K562 (cell line): ENCODE data around the gene SMC5. TPM values are rescaled to one million over a fixed set of nuclear protein-coding genes. Genes with fewer than 3 reads are reported as not detected.

Experiments used
- CBFA2T2 ChIP-seq: fragments of 450-650 bp; conservative IDR thresholded peaks from 2 replicates; pipeline ENCODE4 v1.6.1; 2017; ENCODE audit warnings: mild to moderate bottlenecking
- CHAMP1 ChIP-seq: fragments of 450-650 bp; IDR thresholded peaks from 2 replicates; pipeline ENCODE4 v1.6.1; 2016; ENCODE audit warnings: mild to moderate bottlenecking
- CHD2 ChIP-seq: IDR thresholded peaks from 2 replicates; pipeline ENCODE4 v1.6.1; 2011; ENCODE audit warnings: low read depth, low read length
- GTF2E2 ChIP-seq: fragments of 200-800 bp; sonication (Bioruptor generic); IDR thresholded peaks from 2 replicates; pipeline ENCODE4 v1.6.1; 2016; ENCODE audit warnings: missing genetic modification characterization, missing compliant biosample characterization
- HMGN3 ChIP-seq: IDR thresholded peaks from 2 replicates; pipeline ENCODE4 v1.6.1; 2011; ENCODE audit warnings: borderline replicate concordance, low read depth, mild to moderate bottlenecking, mixed read lengths, low read length; ENCODE audit not compliant: insufficient read length; ENCODE audit errors: extremely low read depth
- HNRNPLL ChIP-seq: fragments of 200-400 bp; formaldehyde crosslinking; IDR thresholded peaks from 2 replicates; pipeline ENCODE4 v1.6.1; 2017; ENCODE audit warnings: low read length, low read depth, mild to moderate bottlenecking; ENCODE audit not compliant: poor library complexity, severe bottlenecking
- JUN ChIP-seq, 2 experiments: sonication (generic) in 1 of 2; formaldehyde crosslinking in 1 of 2; IDR thresholded peaks; 2 replicates each; pipeline versions ENCODE4 v1.6.1 to v1.8.0; 2012 to 2022; ENCODE audit warnings: borderline replicate concordance in 2 of 2, mild to moderate bottlenecking in 2 of 2, improper control_type of control experiment in 1 of 2, low read depth in 1 of 2, low read length in 1 of 2, missing genetic modification reagents in 1 of 2
- KDM5B ChIP-seq: fragments of 200-600 bp; sonication (generic); IDR thresholded peaks from 2 replicates; pipeline ENCODE4 v1.6.1; 2012; ENCODE audit warnings: low read depth, mild to moderate bottlenecking, moderate library complexity, low read length, control low read depth, inconsistent platforms; ENCODE audit not compliant: insufficient replicate concordance
- MAFG ChIP-seq: fragments of 450-650 bp; conservative IDR thresholded peaks from 2 replicates; pipeline ENCODE4 v1.6.1; 2016; ENCODE audit warnings: missing genetic modification characterization, missing compliant biosample characterization
- MYNN ChIP-seq, 2 experiments: sonication (generic); formaldehyde crosslinking in 1 of 2; IDR thresholded peaks; 2 replicates each; pipeline versions ENCODE4 v1.5.0 to v1.6.1; 2016 to 2020; ENCODE audit warnings: antibody characterized with exemption in 1 of 2, missing genetic modification reagents in 1 of 2
- NR3C1 ChIP-seq: sonication (generic); formaldehyde crosslinking; IDR thresholded peaks from 2 replicates; pipeline ENCODE4 v1.8.1; 2022; ENCODE audit warnings: missing genetic modification reagents
- PML ChIP-seq: IDR thresholded peaks from 2 replicates; pipeline ENCODE4 v1.6.1; 2012; ENCODE audit warnings: low read length, inconsistent platforms
- POLR2B ChIP-seq: fragments of 450-650 bp; IDR thresholded peaks from 2 replicates; pipeline ENCODE4 v1.6.1; 2018; ENCODE audit warnings: low read depth; ENCODE audit not compliant: partially characterized antibody
- RFX1 ChIP-seq: fragments of 450-650 bp; IDR thresholded peaks from 2 replicates; pipeline ENCODE4 v1.6.1; 2016; ENCODE audit warnings: mild to moderate bottlenecking, moderate library complexity
- SMARCA4 ChIP-seq: fragments of 450-650 bp; IDR thresholded peaks from 2 replicates; pipeline ENCODE4 v1.6.1; 2016
- TAF15 ChIP-seq: fragments of 200-400 bp; formaldehyde crosslinking; IDR thresholded peaks from 2 replicates; pipeline ENCODE4 v1.6.1; 2017; ENCODE audit warnings: mild to moderate bottlenecking, low read depth, low read length, moderate library complexity
- TAF7 ChIP-seq: fragments of 450-650 bp; IDR thresholded peaks from 2 replicates; pipeline ENCODE4 v1.6.1; 2016; ENCODE audit warnings: missing genetic modification characterization, missing compliant biosample characterization
- TBL1XR1 ChIP-seq, 2 experiments: IDR thresholded peaks; 2 replicates each; pipeline ENCODE4 v1.6.1; 2012; ENCODE audit warnings: improper control_type of control experiment in 2 of 2, low read length in 2 of 2, mild to moderate bottlenecking in 1 of 2
- TBP ChIP-seq: optimal IDR thresholded peaks from 2 replicates; pipeline ENCODE3; 2011; ENCODE audit warnings: low read depth, low read length, improper control_type of control experiment
- TOE1 ChIP-seq, 2 experiments: fragments of 450-650 bp in 1 of 2; sonication (generic) in 1 of 2; formaldehyde crosslinking in 1 of 2; IDR thresholded peaks; 2 replicates each; pipeline versions ENCODE4 v1.7.1 to v1.8.0; 2016 to 2022; ENCODE audit warnings: borderline replicate concordance in 2 of 2, mild to moderate bottlenecking in 2 of 2, antibody characterized with exemption in 1 of 2, inconsistent platforms in 1 of 2, low read depth in 1 of 2, missing genetic modification reagents in 1 of 2, moderate library complexity in 1 of 2
- ZBTB7A ChIP-seq: IDR thresholded peaks from 2 replicates; pipeline ENCODE4 v1.6.1; 2011; ENCODE audit warnings: low read depth, mild to moderate bottlenecking, low read length, moderate library complexity, borderline replicate concordance; ENCODE audit not compliant: control insufficient read depth
- ZEB2 ChIP-seq: fragments of 450-650 bp; IDR thresholded peaks from 2 replicates; pipeline ENCODE4 v1.6.1; 2016
- ZNF655 ChIP-seq: fragments of 250-450 bp; sonication (Bioruptor Pico); IDR thresholded peaks from 2 replicates; pipeline ENCODE4 v1.5.0; 2021
- ZNF696 ChIP-seq: fragments of 250-450 bp; sonication (Bioruptor Pico); conservative IDR thresholded peaks from 2 replicates; pipeline ENCODE4 v1.4.0; 2020; ENCODE audit warnings: mild to moderate bottlenecking, moderate library complexity
- ZNF780A ChIP-seq: fragments of 250-450 bp; sonication (Bioruptor Pico); IDR thresholded peaks from 2 replicates; pipeline ENCODE4 v1.5.0; 2021; ENCODE audit warnings: mild to moderate bottlenecking
- polyA plus RNA-seq, 8 experiments: library from polyadenylated mRNA; depleted of rRNA in 4 of 8; stranded (reverse) in 5 of 8; unstranded in 3 of 8; fragments of >200 nt; fragmentation: Nextera tagmentation in 2 of 8; fragmentation: Illumina TruSeq in 1 of 8; extraction: Ambion mirVana in 2 of 8; extraction: Trizol in 1 of 8; gene quantifications; 2 replicates each; pipeline versions ENCODE4 v1.2.1 to v1.2.3, GENCODE V29; 2011 to 2014; ENCODE audit warnings: inconsistent platforms in 1 of 8, missing spikeins in 1 of 8
- total RNA-seq, 7 experiments: library from RNA; depleted of rRNA in 6 of 7; stranded (reverse); fragments of >200 nt in 6 of 7; fragmentation: Illumina TruSeq in 2 of 7; extraction: Trizol in 2 of 7; gene quantifications; 2 replicates each; pipeline versions ENCODE4 v1.2.1 to v1.2.3, GENCODE V29; 2011 to 2021; ENCODE audit warnings: low replicate concordance in 1 of 7

Gene SMC5
- total and polyA plus RNA-seq, 9 of the 15 experiments (the other 6 are each of a cell fraction or from before 2014, with no cell fraction given): 3.5 to 43.2 (median 21.4) TPM

GRCh38 chr9:70258692-70259511, at the start of gene SMC5 (continued):
- TF ChIP-seq MYNN (IDR thresholded peaks at IDR 0.05) (no peak), MYNN (CRISPR knock-in tag; IDR thresholded peaks at IDR 0.05) (no peak), CHAMP1 (no peak), NR3C1 (0 out of 2 replicates have a peak, but pooled peaks have one; percentile 29), KDM5B (peak; percentile 88), POLR2B (peak; percentile 85), ZNF696 (CRISPR knock-in tag) (no peak), TAF7 (peak; percentile 47; the same call in 1 of the 2 replicates), ZBTB7A (no peak), TAF15 (no peak), CHD2 (peak; percentile 94), ZNF655 (CRISPR knock-in tag) (no peak), ZNF780A (CRISPR knock-in tag) (no peak), CBFA2T2 (no peak), PML (peak; percentile 64; the same call in 1 of the 2 replicates), JUN (IDR thresholded peaks at IDR 0.05; ENCODE audit: borderline replicate concordance, low read depth, low read length) (no peak), JUN (CRISPR knock-in tag; IDR thresholded peaks at IDR 0.05; ENCODE audit: borderline replicate concordance) (0 out of 2 replicates have a peak, but pooled peaks have one; percentile 70), GTF2E2 (no peak), TBL1XR1 (IDR thresholded peaks at IDR 0.05; ENCODE audit: low read length in 2 of 2) (no peak), ZEB2 (no peak), TOE1 (IDR thresholded peaks at IDR 0.05; ENCODE audit: borderline replicate concordance) (0 out of 2 replicates have a peak, but pooled peaks have one; percentile 37), TOE1 (CRISPR knock-in tag; IDR thresholded peaks at IDR 0.05; ENCODE audit: borderline replicate concordance, low read depth) (no peak), HMGN3 (peak; percentile 63), MAFG (no peak), RFX1 (no peak), SMARCA4 (0 out of 2 replicates have a peak, but pooled peaks have one; percentile 16), TBP (peak; percentile 68), HNRNPLL (no peak)
